Omental fat pad (tissue), 4 donors: ENCODE measurements around the gene MAST4. TPM values are rescaled to one million over a fixed set of nuclear protein-coding genes. Genes with fewer than 3 reads are reported as not detected.

ENCODE experiments used
- ATAC-seq: fragments of 150-250 bp; one replicate; pipeline ENCODE4 v1.9.1; 2016; ENCODE audit warnings: mild to moderate bottlenecking, moderate library complexity; ENCODE audit not compliant: low FRiP score
- DNase-seq: peaks from one replicate; pipeline ENCODE4 v3.0.0-alpha.2; 2019; ENCODE audit warnings: low spot score
- CTCF ChIP-seq, 3 donors: fragments of 450-650 bp; IDR thresholded peaks; one replicate each; pipeline ENCODE4 v1.5.1; 2016 to 2017; ENCODE audit warnings: antibody characterized with exemption in 3 of 3, mild to moderate bottlenecking in 3 of 3, moderate library complexity in 2 of 3
- total RNA-seq, 4 donors: library from RNA; depleted of rRNA; stranded (reverse); fragments of >200 nt; gene quantifications; one replicate each; pipeline ENCODE4 v1.1.0, GENCODE V29; 2016

The MAST4 gene
- total RNA-seq, 4 donors from 2014 or later: 52.2 to 76.8 (median 57.3) TPM

- no peak for ATAC-seq
- no peak for TF ChIP-seq CTCF (IDR thresholded peaks at IDR 0.05)
- no peak for DNase-seq
Measured at GRCh38 chr5:66830636-66831035, 234.4 kb downstream of the MAST4 start.

GRCh38 chr5:66839636-66840185 lies 243.5 kb downstream of the MAST4 start:
- no peak for ATAC-seq

GRCh38 chr5:66840511-66841013 lies 244.4 kb downstream of the MAST4 start:
- no peak for ATAC-seq
- no peak for DNase-seq
- TF ChIP-seq CTCF (IDR thresholded peaks at IDR 0.05): no peak

More at GRCh38 chr5:66839636-66840185, 243.5 kb downstream of the MAST4 start:
- no peak for TF ChIP-seq CTCF (IDR thresholded peaks at IDR 0.05)
- no peak for DNase-seq

GRCh38 chr5:66841264-66841663 lies 245.1 kb downstream of the MAST4 start:
- TF ChIP-seq CTCF (IDR thresholded peaks at IDR 0.05): no peak
- ATAC-seq (no peak), DNase-seq (no peak)

GRCh38 chr5:66842540-66842939 lies 246.3 kb downstream of the MAST4 start:
- ATAC-seq: no peak
- no peak for TF ChIP-seq CTCF (IDR thresholded peaks at IDR 0.05)

GRCh38 chr5:66843065-66843464 lies 246.9 kb downstream of the MAST4 start:
- no peak for TF ChIP-seq CTCF (IDR thresholded peaks at IDR 0.05)
- DNase-seq (no peak), ATAC-seq (no peak)

More at GRCh38 chr5:66842540-66842939, 246.3 kb downstream of the MAST4 start:
- DNase-seq: no peak
